Eye (tissue), 1 donor: Measurements from ENCODE around the gene UBXN4.

Source experiments
- DNase-seq: peaks from one replicate; pipeline ENCODE4 v3.0.0-alpha.2; 2015

The UBXN4 gene

DNA sequence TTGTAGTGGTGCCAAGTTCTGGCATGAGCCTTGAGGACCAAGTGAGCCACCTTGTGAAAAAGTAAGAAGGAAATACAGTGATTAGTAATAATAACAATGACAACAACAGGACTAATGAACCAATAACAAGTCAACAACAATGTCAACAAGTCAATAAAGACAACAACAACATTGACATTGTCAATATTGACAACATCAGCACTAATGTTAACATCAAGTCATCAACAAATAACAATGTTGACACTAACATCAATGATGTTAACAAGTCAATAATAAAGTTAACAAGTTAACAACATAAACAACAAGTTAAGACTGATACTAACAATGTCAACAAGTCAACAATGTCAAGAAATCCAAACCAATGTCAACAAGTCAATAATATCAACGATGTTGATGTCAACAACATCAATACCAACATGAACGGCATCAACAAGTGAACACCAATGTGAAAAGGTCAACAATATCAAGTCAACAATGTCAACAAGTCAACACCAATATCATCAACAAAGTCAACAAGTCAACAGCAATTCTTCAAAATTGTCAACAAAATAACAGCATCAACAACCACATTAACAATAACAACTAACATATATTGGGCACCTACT lies 71.4 kb downstream of the UBXN4 start:
- DNase-seq, result no peak

DNA sequence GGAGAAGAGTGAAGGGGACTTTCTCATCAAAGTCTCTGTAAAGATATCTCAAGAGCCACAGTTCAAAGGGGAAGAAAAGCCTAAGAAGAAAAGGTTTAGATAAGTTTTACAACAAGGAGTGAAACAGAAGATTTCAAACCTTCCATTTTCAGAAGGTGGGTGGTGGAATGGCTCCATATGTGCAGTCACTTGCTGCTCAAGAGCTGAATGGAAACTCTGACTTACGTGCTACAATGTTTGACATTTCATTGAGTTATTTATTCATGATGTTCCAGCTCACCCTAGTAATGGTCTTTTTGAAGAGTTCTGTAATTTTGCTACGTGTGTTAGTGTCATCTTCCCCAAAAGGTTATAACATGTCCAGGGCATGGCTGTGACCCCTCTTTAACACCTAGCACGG lies 73.6 kb downstream of the UBXN4 start:
- no peak for DNase-seq

DNA sequence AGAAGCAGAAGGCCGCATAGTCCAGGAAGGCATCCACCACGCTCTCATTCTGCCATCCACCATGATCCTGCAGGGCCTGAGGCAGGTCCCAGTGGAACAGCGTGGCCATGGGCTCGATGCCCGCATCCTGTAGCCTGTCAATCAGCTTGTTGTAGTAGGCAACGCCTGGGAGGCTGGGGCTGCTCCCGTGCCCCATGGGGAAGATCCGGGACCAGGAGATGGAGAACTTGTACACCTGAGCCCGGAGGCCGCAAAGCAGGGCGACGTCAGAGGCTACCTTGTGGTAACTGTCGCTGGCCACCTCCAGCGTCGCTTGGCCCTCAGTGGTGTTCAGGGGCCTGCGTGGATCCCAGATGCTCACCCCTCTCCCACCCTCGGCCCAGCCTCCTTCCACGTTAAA lies 75.8 kb downstream of the UBXN4 start:
- no peak for DNase-seq

DNA sequence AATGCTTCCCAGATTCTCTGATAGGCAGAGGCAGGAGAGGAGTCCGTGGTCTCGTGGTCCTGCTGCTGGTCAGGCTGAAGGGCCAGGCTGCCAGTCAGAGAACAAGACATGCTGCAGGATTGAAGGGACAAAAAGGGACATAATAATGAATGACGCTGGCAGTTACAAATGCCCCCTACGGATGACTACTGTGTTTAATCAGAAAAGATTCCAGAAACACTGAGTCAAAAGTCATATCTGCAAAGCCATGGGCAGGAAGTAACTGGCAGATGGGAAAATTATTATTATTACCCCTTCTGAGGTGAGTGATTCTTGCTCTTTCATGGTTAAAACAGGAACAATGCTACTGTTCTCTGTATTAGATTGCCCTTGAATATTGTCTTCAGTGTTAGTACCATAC lies 76.3 kb downstream of the UBXN4 start:
- DNase-seq, result no peak

DNA sequence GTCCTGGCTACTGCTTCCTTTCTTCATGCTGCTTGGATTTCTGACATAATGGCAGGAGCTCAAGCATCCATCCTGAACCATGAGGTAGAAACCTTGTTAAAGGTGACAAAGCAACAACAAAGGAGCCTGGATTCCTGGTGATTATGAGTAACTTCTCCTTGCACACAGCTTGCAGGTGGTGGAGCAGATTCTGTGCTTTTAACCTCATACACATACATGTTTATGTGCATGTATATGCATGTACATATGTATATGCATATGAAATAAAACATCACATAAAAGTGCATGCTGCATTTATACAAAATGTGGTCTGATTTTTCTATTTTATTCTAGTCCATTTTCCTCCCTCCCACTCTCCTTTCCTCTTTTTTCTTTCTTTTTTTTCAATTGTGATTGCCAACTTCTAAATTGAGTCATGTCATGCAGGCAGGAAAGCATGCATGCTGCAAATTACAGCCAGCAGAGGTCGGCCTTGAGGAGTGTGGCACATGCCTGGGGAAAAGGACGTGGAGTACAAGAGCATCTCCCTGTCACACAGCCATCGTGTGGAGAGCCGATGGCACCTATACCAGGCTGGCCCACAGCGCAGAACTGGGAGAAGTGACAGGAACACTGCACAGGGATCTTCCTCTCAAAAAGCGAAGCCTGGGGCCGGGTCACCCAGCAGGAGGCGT lies 77.4 kb downstream of the UBXN4 start:
- no peak for DNase-seq

DNA sequence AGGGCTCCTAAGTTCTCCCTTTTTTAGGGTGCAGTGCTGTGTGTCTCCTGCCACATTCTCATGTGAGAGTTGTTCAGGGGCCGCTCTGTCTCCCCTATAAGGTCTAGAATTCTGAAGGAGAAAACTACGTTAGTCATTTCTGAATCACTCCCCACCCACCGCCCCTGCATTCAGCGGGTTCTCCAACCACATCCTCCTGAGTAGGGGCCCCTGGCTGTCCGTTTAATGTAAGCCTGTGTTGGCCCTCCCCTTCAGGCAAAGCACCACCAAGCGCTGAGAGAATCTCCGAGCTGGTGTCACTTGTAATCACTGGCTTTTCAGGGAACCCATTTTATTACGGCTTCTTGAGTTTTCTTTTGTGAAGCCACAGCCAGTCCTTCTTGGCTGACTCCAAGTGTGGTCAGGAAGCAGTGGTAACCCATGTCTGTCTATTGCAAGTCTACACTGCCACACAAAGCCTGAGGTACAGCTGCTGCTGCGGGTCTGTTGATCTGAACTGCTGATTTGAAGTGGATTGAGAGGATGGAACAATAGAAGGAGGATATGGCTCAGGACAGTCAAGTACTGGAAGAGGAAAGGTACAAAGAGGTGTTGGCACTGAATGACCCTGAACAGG lies 78.5 kb downstream of the UBXN4 start:
- DNase-seq, result no peak

DNA sequence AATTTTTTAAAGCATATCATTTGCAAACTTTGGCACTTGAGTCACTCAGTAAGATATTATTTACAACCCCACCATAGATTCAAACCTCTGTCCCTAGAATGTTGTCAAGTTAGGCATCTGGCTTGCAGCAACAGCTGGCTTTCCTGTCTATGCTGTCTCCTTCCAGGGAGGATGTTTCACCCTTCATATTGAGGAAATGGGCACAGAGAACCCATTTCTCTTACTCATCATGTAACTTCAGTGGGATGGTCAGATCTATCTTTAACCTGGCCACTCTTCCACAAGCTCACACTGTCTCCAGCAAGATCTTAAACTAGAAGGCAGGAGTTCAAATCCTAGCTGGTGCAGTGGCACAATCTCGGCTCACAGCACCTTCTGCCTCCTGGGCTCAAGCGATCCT lies 79.5 kb downstream of the UBXN4 start:
- no peak for DNase-seq

DNA sequence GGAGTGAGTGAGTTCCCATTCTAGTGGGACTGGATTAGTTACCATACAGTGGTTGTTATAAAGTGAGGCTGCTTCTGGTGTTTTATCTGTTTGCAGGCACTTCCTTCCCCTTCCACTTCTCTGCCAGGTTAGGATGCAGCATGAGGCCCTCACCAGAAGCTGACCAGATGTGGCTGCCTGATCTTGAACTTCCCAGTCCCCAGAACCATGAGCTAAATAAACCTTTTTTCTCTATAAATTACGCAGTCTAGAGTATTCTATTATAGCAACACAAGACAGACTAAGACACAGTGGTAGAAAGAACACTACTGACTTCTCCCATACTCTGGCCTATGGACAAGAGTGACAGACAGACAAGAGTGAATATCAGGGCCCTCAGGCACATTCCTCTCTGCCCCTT lies 81.2 kb downstream of the UBXN4 start:
- no peak for DNase-seq

DNA sequence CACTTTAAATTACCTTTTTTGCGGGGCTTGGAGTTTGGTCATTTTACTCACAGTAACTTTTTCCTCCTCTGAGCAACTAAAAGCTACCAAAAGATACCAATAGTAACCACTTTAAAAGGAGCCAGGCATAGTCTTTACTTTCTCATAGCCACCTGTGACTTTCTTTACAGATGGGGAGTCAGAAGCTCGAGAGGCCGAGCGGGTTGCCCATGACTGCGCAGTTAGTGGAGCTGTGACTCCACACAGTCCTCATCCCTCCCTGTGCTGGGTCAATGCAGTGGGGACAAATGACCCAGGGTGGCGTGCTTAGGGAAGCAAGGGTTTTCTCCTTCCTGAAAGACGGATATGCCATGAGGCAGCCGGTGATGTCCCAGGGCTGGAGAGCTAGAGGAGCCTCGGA lies 83.5 kb downstream of the UBXN4 start:
- DNase-seq, result no peak

DNA sequence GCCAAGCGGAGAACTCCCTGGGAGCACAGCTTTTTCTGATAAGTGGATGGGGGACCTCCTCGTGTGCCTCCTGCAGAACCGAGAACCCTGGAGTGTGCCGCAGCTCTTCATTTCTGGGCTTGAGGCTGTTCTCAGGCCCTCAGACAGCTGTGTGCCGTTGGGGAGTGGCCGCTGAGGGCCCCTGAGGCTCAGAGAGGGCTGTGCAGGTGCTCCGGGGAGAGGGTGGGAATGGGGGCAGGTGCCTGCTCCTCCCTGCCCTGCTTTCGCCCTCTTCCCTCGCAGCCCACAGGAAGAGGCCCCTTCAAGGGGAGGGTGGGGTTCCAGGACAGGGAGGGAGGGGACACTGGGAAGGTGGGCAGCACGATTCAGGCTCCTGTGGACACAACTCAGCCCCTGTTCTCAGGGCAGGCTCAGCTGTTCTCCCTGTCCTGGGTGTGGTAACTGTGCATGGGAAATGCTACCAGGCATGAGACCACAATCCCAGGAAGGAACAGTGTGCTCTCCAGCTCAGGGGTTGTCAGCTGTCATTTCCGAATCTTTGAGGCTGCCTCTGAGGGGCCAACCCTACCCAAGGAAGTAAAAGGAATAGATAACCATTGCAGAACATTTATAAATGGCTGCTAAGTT lies 84.0 kb downstream of the UBXN4 start:
- DNase-seq, result no peak

DNA sequence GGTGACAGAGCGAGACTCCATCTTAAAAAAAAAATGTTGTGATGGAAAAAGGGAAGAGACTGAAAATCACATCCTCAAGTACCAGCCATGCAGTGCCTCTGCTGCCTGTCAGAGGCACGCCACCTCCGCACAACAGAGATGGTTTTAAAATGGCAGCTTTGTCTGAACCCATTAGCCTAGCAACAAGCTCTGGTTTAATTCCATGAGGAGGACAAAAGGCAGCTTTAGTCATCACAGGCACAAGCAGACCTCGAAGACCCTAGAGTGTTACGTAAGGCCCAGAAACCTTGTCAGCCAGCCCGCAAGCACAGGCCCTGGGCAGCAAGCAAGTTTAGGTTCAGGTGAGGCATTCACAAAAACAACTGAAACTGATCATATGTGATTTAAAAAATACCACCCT lies 84.9 kb downstream of the UBXN4 start:
- DNase-seq, result no peak

DNA sequence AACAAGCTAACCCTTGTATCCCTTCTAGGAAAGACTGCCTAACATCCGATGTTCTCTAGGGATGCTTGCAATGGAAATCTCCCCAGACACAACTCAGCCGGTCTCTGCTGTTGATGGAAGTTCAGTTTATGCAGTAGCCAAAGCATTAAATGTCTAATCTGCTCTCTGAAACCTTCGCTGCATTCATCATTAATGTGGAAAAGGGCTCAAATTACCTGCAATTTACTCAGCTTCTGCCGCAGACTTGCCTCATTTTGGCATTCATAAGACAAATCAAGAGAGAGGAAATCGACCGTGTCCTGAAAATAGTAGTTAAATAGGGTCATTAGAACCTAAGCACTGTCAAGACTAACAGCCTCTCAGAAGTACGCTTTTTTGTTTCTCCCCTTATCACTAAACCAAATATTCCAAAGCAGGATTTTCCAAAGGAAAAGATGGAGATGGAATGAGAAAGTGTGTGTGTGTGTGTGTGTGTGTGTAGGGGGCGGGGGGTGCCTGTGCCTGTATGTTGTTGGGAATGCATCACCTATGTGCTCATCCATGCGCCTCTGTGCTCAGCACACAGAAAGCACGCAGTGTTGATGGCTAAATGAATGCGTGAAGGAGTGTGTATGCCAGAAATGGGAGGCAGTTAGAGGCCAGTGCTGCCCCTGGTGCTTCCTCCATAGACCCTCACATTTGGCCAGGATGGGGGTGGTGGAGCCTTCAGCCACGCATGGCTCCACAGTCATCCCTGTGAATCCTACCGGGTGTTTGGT lies 87.9 kb downstream of the UBXN4 start:
- no peak for DNase-seq

DNA sequence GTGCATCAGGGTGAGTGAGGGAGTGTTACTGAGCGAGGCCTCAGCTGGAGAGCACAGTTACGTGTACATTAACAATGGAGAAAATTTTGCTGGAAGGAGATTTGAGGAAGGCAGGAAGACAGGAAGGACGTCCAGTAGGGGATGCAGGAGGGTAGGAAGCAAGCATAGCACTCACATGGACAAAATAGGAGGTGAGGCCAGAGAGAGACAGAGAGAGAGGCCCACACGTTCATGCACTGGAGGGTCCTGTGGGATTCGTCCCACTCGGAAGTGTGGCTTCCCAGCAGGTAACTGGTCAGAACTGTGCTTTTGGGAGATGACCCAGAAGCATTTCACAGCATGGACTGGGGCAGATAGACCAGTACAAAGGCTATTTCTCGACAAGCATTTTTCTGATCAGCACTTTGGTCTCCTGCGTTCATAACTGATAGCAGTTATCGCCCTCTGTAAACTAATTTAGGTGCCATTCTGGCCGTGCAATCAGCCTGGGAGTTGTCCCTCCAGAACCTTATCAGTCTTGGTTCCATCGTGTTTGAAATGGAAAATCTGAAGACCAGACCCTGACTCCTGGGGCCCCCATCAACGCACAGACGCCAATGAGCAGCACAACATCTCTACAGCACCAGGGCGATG lies 89.6 kb downstream of the UBXN4 start:
- DNase-seq, result no peak

DNA sequence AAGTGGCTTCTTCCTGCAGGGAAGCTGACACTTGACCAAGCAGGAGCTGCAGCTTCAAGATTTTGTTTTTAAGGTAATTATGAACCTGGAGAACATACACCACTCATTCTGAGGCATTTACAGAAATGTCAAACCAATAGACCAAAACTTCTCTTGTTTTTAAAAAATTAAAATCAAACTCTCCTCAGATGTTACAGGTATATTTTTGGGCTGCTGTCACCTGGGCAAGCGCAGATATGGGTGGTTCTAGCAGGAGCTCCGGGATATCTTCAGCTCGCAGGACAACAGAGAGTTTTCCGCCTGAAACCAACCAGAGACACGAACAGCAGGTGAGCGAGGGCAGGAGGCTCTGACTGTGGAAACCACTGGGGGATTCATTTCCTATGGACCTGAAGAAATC lies 91.2 kb downstream of the UBXN4 start:
- no peak for DNase-seq
